Measurements from ENCODE around the gene TMEM106C.
"Not testable (repeated sequence)": the region's sequence is repeated elsewhere in the genome, so short reads cannot be mapped to it uniquely, and the experiment has no call there.

Gene TMEM106C

DNA sequence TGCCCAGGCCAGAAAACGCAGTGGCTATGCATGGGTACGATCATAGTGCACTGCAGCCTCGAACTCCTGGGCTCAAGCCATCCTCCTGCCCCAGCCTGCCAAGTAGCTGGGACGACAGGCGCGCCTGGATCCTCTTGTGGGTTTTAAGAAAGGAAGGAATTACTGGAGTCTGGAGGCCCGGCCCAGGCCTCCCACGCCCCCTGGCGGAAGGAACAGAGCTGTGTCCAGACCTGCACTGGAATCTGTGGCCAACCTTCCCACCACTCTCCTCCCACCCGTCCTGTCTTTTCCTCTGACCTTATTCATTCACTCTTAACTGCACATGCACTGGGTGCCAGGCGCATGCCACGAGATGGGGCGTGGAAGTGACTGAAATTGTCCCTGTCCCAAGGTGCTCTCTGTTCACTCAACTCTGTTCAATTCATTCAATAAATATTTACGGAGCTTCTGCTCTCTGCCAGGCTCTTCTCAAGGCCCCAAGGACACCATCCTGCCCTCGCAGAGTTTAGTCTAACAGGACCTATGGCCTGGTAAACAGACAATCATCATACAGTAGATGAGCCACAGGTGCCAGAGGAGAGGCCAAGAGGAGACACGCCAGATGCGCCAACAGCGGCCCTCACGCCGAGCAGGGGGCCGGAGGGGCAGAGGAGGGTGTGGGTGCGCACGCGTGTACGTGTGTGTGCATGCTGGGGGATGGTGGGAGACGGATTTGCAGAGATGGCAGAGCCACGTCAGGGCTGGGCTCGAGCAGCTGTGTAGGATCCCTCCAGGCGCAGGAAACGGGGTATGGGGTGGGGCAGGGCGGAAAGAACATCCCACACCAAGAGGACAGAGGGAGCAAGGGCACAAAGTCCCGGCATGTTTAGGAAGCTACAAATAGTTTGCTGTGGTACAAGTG lies 13.7 kb upstream of the TMEM106C start:
- peak; percentile 9 for DNase-seq

DNA sequence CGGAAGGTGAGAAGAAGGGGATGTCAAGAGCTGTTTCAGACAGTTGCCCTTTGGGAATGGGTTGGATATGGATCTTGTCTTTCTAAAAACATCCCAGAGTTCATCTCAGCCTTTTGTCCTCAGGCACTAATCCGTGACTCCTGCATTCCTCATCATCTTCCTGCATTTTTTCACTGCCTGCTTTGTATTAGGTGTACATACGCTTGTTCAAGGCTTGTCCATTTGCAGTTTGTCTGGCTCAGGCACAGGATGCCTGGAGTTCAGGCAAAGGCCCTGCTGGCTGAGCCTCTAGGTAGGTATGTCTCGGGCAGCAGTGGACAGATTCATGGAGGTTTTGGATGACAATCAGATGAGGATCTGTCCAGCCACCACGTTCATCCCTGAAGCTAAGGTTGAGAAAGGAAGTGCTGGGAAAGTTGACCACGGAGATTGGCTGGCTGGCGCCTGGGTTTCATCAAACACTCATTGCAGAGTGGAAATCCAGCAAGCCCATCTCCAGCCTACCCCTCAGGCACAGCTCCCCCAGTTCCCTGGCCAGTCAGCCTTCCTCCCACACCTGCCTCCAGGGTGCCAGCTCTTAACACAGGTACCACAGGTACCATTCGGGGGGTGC lies 12.4 kb upstream of the TMEM106C start:
- no peak for DNase-seq

DNA sequence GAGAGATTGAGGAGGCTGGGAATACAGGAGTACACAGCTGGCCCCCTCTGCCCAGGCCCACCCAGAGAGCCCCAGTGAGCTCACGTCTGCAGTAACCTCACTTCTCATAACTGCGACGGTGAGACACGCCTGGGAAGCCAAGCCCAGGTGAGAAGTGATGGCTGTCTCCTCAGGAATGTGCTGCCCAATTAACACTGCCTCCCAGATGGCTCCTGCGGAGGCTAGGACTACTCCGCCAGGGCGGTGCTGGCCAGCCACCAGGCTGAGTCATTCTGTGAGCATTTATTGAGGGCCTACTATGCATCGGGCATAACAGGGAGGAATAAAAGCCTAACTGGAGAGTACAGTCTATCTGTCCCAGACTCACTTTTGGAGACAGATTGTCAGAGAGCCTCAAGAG lies 9.3 kb upstream of the TMEM106C start:
- no peak for DNase-seq

DNA sequence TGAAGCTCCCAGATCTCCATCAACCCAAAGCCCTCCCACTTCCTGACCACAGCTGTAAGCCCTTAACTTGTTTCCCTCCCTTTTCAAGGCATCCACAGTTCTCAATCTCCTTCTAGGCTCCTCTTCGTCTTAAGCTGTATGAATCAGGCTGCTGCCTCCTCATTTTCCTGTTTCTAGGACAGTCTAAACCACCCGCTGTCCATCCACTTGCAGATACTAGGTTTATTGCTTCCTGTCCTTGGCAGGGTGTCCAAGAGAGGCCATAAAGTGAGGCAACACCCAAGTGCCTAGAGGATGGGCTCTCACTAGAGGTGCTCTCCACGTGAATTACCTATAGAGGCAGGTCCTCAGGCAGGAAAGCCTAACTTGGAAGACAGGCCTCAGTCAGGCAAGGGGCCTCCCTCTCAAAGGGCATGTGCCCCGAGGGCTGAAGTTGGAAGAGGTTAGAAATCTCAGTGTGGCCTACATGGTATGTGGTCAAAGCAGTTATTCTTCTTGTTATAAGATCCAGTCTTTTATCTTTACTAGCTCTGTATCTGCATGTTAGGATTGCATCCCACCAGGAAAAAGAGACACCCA lies 8.8 kb upstream of the TMEM106C start:
- no peak for DNase-seq

GRCh38 chr12:47955059-47955458 lies 8.3 kb upstream of the TMEM106C start:
- DNase-seq = no peak

DNA sequence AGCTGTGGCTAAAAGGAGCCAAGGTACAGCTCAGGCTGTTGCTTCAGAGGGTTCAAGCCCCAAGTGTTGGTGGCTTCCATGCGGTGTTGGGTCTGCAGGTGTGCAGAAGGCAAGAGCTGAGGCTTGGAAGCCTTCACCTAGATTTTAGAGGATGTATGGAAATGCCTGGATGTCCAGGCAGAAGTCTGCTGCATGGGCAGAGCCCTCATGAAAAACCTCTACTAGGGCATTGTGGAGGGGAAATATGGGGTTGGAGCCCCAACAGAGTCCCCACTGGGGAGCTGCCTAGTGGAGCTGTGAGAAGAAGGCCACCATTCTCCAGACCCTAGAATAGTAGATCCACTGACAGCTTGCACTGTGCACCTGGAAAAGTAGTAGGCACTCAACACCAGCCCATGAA lies 5.7 kb upstream of the TMEM106C start:
- not testable (repeated sequence) for DNase-seq

DNA sequence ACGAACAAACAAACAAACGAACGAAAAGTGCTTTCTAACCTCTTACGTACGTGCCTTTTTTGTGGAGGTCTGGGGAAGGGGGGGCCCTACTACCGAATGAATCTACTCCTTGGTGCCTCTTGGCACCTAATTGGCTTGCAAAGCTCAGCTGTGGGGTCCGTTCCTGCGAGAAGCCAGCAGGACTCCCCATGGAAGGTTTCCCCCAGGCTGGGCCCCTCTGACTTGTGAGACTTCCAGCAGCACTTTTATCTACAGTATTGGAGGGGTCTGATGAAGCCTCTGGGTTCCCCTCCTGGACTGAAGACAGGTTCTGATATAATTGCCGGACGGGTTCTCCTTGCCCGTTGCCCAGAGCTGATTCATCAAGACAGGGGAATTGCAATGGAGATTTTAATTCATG lies 1.2 kb upstream of the TMEM106C start:
- no peak for DNase-seq

DNA sequence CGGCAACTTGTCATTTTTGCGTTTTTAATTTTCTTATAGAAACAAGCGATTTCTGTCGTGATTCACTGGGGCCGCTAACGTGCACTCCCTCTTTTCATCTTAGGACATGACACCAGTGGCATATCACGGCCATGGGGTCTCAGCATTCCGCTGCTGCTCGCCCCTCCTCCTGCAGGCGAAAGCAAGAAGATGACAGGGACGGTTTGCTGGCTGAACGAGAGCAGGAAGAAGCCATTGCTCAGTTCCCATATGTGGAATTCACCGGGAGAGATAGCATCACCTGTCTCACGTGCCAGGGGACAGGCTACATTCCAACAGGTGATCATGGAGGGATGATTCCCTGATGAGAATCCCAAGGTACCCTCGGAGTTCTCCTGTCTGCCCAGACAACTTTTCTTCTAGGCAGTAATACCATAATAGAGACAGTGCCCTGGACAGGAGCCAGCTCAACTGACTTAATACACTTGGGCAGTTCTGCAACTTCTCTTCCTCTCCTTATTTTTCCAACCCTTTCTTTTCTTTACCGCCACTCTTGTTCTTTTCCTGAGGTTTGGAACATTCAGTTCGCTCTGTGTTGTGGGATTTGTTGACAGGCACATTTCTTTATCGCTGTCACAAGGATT lies 821 bp downstream of the TMEM106C start:
- DNase-seq = no peak

DNA sequence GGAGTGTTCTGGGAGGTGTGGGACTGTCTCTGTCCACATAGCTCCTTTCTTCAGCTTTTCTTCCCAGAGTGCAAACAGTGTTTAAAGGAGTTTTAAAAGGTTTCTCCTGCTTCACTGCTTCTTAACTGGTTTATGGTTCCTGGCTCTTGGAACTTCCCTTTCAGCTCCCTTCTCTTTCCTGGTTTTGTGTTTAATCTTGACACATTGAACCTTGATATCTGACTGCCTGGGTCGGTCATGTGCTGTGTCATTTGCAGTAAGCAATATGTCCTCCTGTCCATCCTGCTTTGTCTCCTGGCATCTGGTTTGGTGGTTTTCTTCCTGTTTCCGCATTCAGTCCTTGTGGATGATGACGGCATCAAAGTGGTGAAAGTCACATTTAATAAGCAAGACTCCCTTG lies 2.2 kb downstream of the TMEM106C start:
- no peak for DNase-seq

DNA sequence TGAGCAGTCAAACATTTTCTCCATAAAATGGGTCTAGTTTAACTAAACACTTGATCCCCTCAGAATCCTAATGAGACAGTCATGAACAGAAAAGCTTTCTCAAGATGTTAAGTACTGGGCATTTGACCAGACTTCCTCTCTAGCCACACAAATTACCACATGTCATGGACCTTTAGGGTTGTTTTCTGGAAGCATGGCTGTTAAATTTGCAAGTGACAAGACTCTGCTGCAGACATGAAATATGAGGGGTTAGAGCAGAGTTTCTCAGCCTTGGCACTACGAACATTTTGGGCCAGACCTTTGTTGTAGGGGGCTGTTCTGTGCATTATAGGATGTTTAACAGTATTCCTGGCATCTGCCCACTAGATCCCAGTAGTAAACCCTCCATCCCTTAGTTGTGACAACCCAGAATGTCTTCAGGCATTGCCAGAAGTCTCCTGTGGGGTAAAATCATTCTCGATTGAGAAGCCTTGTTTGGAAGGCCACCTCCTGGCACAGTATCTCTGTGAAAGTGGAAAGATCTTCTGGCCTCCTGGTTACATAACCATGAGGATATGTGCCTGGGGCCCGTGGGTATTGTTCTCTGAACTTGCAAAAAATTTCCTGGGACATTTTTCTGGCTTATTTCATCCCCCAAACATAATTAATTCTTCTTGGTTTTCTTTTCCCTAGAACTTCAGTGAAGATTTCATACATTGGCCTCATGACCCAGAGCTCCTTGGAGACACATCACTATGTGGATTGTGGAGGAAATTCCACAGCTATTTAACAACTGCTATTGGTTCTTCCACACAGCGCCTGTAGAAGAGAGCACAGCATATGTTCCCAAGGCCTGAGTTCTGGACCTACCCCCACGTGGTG lies 4.3 kb downstream of the TMEM106C start:
- DNase-seq = no peak

DNA sequence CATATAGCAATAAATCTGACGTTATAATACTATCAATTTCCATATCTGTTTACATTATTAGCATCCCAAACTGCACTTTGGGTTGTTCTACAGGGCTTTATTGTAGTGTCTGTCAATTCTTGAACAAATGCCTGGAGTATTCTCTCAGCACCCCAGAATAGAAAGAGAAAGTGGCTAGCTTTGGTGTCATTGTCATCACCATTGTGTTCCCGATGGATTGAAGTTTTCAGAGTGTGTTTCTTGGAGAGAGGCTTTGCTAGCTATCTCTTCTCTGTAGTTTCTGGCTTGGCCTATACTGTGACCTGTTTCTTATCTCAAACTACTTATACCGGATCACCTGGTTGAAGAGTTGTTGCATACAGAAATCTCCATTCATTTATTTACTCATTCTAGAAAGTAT lies 6.4 kb downstream of the TMEM106C start:
- no peak for DNase-seq

DNA sequence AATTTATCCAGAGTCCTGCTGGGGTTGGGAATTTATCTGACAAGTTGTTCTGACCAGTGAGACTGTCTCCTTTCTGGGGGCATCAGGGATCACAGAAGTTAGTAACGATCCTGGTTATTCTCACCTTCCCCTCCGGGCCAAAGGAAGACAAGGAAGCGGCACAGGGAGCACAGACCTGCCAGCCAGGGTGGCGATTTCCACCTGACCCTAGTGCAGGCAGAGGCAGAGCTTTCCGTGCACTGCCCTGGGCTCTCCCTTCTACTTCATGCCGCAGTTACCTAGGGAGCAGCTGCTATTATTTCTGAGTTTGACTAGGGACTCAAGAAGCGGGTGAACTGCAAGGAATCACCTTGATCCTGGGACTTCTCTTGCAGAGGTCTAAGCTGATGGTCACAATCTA lies 7.4 kb downstream of the TMEM106C start:
- no peak for DNase-seq

DNA sequence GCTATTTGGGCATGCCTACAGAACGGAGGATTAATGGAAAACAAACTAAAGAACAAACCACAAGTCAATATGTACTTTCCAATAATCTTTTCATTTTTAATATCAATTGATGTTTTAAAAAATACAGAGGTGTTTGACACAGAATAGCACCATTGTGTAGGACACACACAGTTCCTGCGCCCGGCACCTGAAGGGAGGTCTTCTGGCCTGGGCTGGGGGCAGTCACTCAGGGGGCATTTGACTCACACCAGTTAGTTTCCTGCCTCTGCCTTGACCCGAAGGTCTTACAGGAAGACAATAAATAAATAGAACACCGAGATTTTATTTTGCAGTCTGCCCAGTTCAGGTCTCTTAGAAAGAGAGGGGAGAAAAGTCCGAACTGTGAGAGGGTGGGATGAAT lies 9.5 kb downstream of the TMEM106C start:
- DNase-seq = no peak

DNA sequence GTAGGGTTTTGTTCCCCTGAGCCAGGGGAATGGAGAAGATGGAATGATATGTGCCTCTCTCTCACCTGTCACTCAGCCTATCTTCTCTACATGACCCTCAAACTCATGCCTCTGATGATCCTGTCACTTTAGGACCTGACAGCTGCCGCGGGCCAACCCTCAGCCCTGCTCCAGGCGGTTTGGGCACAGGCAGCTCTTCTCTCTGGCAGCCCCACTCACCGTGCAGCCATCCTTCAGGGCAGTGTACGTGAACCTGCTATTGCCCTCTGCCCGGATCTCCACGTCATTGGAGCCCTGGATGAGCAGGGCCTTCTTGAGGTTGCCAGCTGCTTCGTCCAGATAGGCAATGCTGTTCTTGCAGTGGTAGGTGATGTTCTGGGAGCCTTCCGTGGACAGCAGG lies 10.5 kb downstream of the TMEM106C start:
- DNase-seq = no peak

GRCh38 chr12:47975036-47975620 lies 11.7 kb downstream of the TMEM106C start:
- no peak for DNase-seq

- DNase-seq = no peak
Observed at GRCh38 chr12:47975816-47976215, 12.4 kb downstream of the TMEM106C start.

- no peak for DNase-seq
Observed at GRCh38 chr12:47977046-47977771, 13.8 kb downstream of the TMEM106C start.

- no peak for DNase-seq
Observed at GRCh38 chr12:47977772-47978597, 14.6 kb downstream of the TMEM106C start.

DNA sequence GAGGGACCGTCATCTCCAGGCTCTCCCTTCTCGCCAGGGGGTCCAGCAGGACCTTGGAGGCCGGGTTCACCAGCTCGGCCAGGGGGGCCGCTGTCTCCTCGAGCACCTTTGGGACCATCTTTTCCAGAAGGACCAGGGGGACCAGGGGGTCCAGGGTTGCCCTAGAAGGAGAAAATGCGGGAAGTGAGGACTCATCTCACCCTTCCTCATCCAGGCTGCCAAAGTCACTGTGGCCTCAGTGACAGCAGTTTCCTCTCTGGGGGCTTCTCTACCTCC lies 15.1 kb downstream of the TMEM106C start:
- no peak for DNase-seq

GRCh38 chr12:47979166-47979565 lies 15.8 kb downstream of the TMEM106C start:
- no peak for DNase-seq

- no peak for DNase-seq
Observed at GRCh38 chr12:47979686-47980085, 16.3 kb downstream of the TMEM106C start.
